B cell (primary cell): Measurements from ENCODE around the gene FAXC.

Experiments used
- EZH2 ChIP-seq: IDR thresholded peaks from 2 replicates; pipeline ENCODE4 v1.6.1; 2012; ENCODE audit warnings: borderline replicate concordance, low read depth, mild to moderate bottlenecking, moderate library complexity, low read length; ENCODE audit not compliant: insufficient read depth, poor library complexity, severe bottlenecking
- TF ChIP-seq, protein P1 (sequence below): fragments of 200-600 bp; IDR thresholded peaks from one replicate; pipeline ENCODE4 v1.8.0; 2022; ENCODE audit warnings: antibody characterized with exemption, mild to moderate bottlenecking

GRCh38 chr6:99362678-99363268 is 13.3 kb upstream of the FAXC start:
- TF ChIP-seq, protein P1, sequence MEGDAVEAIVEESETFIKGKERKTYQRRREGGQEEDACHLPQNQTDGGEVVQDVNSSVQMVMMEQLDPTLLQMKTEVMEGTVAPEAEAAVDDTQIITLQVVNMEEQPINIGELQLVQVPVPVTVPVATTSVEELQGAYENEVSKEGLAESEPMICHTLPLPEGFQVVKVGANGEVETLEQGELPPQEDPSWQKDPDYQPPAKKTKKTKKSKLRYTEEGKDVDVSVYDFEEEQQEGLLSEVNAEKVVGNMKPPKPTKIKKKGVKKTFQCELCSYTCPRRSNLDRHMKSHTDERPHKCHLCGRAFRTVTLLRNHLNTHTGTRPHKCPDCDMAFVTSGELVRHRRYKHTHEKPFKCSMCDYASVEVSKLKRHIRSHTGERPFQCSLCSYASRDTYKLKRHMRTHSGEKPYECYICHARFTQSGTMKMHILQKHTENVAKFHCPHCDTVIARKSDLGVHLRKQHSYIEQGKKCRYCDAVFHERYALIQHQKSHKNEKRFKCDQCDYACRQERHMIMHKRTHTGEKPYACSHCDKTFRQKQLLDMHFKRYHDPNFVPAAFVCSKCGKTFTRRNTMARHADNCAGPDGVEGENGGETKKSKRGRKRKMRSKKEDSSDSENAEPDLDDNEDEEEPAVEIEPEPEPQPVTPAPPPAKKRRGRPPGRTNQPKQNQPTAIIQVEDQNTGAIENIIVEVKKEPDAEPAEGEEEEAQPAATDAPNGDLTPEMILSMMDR = no peak
- TF ChIP-seq EZH2 = no peak
